ENCODE data around the gene GRM8. TPM values are rescaled to one million over a fixed set of nuclear protein-coding genes. Genes with fewer than 3 reads are reported as not detected.

GRM8 gene
- total RNA-seq, 1 experiment from 2014 or later: not detected

DNA sequence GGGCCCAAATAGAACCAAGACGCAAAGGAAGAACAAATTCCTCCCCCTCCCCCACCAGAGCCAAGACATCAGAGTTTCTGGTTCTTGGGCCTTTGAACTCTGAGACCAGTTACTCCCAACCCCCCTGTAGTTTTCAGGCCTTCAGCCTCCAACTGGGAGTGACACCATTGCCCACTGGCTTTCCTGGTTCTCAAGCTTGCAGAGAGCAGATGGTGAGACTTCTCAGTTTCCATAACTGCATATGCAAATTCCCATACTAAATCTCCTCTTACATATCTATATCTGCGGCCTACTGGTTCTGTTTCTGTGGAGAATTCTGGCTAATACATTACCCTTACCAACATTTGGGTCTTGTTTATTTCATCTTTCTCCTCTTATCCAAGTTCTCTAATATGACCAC, 762.9 kb downstream of the GRM8 start:
- TF ChIP-seq SIN3A (IDR thresholded peaks at IDR 0.05; ENCODE audit: borderline replicate concordance, insufficient read depth, low read depth, low read length) (no peak), POLR2AphosphoS5 (IDR thresholded peaks at IDR 0.05; ENCODE audit: low read depth, low read length) (no peak)
- Histone ChIP-seq H3K27ac (ENCODE audit: low read length) (no peak overlapping the region), H3K4me1 (ENCODE audit: control insufficient read depth, insufficient read depth, low read length) (no peaks in the 10 kb centered on the region), H3K9me3 (ENCODE audit: control insufficient read depth, insufficient read depth, low read depth, low read length) (no peaks in the 10 kb centered on the region), H3K4me3 (ENCODE audit: low read depth in 2 of 2, low read length in 2 of 2) (no peak overlapping the region), H3K27me3 (ENCODE audit: control insufficient read depth, insufficient read depth, low read length) (no peaks in the 10 kb centered on the region), H3K36me3 (ENCODE audit: control insufficient read depth, insufficient read depth, low read length) (no peaks in the 10 kb centered on the region; the same call in 1 of the 2 replicates)
- intact Hi-C loops (cut with micrococcal nuclease; ENCODE audit: unreplicated experiment) (no loop called here), in situ Hi-C loops (cut with HindIII; ENCODE audit: low pct_unique_long_range_greater_than_20kb, low sequenced_read_pairs) (no loop called here)
- no TSS peak for BruUV-seq (replicated peaks)
- CTCF ChIA-PET: no interaction called here
- DNase-seq (ENCODE audit: low read depth, low spot score) (no peak), ATAC-seq (no peak)
- POLR2A ChIA-PET: no interaction called here

DNA sequence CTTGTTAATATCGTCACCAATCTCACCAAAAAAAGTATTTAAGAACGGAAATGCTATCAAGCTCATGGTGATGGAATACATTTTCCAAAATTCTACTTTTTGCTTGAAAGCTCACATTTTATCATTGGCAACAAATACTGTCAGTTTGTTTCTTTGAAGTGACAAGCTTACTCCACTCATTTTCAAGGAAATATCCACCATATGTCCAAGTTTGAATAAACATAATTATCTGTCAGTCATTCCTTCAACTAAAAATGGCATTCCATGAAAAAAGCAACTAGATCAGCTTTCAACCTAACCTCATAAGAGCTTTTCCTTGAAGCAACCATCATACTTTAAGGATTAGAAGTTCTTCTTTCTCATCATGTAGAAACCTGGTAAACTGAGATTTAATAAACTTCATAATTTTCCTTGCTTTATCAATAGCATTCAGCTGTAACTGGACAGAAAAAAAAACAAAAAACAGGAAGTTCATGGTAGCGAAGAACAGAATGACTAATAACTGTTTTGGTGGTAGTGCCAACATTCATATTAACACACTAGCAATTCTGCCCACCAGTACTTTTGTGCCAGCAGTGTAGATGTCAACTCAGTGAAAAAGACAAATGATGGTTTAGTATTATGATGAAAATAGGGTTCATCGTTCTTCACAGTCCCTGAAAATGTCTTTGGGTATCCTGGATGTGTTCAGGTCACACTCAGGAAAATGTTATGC, 764.9 kb downstream of the GRM8 start:
- H3K27me3 ChIP-seq (ENCODE audit: control insufficient read depth, insufficient read depth, low read length): no peaks in the 10 kb centered on the region
- BruUV-seq (replicated peaks): no TSS peak
- no peak overlapping the region for H3K27ac ChIP-seq (ENCODE audit: low read length)
- intact Hi-C loops (cut with micrococcal nuclease; ENCODE audit: unreplicated experiment) (no loop called here), in situ Hi-C loops (cut with HindIII; ENCODE audit: low pct_unique_long_range_greater_than_20kb, low sequenced_read_pairs) (no loop called here)
- no peak overlapping the region for H3K4me3 ChIP-seq (ENCODE audit: low read depth in 2 of 2, low read length in 2 of 2)
- no peak for DNase-seq (ENCODE audit: low read depth, low spot score)
- ATAC-seq: no peak
- no peaks in the 10 kb centered on the region; the same call in 1 of the 2 replicates for H3K36me3 ChIP-seq (ENCODE audit: control insufficient read depth, insufficient read depth, low read length)
- no peak for TF ChIP-seq POLR2AphosphoS5 (IDR thresholded peaks at IDR 0.05; ENCODE audit: low read depth, low read length)
- no peak for TF ChIP-seq TCF7L2 (IDR thresholded peaks at IDR 0.05; ENCODE audit: low read depth, low read length)
- TF ChIP-seq, protein P1, sequence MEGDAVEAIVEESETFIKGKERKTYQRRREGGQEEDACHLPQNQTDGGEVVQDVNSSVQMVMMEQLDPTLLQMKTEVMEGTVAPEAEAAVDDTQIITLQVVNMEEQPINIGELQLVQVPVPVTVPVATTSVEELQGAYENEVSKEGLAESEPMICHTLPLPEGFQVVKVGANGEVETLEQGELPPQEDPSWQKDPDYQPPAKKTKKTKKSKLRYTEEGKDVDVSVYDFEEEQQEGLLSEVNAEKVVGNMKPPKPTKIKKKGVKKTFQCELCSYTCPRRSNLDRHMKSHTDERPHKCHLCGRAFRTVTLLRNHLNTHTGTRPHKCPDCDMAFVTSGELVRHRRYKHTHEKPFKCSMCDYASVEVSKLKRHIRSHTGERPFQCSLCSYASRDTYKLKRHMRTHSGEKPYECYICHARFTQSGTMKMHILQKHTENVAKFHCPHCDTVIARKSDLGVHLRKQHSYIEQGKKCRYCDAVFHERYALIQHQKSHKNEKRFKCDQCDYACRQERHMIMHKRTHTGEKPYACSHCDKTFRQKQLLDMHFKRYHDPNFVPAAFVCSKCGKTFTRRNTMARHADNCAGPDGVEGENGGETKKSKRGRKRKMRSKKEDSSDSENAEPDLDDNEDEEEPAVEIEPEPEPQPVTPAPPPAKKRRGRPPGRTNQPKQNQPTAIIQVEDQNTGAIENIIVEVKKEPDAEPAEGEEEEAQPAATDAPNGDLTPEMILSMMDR (IDR thresholded peaks at IDR 0.05): no peak
- no peak for TF ChIP-seq SIN3A (IDR thresholded peaks at IDR 0.05; ENCODE audit: borderline replicate concordance, insufficient read depth, low read depth, low read length)
- TF ChIP-seq, protein P2, sequence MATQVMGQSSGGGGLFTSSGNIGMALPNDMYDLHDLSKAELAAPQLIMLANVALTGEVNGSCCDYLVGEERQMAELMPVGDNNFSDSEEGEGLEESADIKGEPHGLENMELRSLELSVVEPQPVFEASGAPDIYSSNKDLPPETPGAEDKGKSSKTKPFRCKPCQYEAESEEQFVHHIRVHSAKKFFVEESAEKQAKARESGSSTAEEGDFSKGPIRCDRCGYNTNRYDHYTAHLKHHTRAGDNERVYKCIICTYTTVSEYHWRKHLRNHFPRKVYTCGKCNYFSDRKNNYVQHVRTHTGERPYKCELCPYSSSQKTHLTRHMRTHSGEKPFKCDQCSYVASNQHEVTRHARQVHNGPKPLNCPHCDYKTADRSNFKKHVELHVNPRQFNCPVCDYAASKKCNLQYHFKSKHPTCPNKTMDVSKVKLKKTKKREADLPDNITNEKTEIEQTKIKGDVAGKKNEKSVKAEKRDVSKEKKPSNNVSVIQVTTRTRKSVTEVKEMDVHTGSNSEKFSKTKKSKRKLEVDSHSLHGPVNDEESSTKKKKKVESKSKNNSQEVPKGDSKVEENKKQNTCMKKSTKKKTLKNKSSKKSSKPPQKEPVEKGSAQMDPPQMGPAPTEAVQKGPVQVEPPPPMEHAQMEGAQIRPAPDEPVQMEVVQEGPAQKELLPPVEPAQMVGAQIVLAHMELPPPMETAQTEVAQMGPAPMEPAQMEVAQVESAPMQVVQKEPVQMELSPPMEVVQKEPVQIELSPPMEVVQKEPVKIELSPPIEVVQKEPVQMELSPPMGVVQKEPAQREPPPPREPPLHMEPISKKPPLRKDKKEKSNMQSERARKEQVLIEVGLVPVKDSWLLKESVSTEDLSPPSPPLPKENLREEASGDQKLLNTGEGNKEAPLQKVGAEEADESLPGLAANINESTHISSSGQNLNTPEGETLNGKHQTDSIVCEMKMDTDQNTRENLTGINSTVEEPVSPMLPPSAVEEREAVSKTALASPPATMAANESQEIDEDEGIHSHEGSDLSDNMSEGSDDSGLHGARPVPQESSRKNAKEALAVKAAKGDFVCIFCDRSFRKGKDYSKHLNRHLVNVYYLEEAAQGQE (IDR thresholded peaks at IDR 0.05; ENCODE audit: insufficient read depth in 1 of 2, low read depth in 2 of 2, low read length in 1 of 2): no peak
- ChIA-PET POLR2A (no interaction called here), CTCF (no interaction called here)
- no peaks in the 10 kb centered on the region for H3K9me3 ChIP-seq (ENCODE audit: control insufficient read depth, insufficient read depth, low read depth, low read length)
- no peaks in the 10 kb centered on the region for H3K4me1 ChIP-seq (ENCODE audit: control insufficient read depth, insufficient read depth, low read length)

DNA sequence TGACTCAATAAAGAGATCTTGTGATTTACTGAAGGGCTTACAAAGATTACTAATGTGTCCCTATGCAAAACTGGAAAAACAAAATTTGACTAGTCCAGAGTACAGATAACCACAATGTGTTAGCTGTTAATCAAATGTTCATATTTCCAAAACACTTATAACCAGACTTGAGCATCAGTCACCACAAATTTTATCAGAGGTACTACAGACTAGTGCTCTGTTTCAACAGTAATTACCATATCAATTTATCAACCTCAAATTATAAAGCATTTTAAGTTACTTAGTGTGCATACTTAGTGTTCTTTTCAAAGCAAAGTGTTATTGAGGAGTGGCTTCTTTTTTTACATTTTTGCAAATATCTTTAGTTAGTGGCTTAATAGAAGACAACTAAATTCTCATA, 765.9 kb downstream of the GRM8 start:
- Histone ChIP-seq H3K36me3 (ENCODE audit: control insufficient read depth, insufficient read depth, low read length) (no peaks in the 10 kb centered on the region; the same call in 1 of the 2 replicates), H3K27ac (ENCODE audit: low read length) (no peak overlapping the region), H3K9me3 (ENCODE audit: control insufficient read depth, insufficient read depth, low read depth, low read length) (no peaks in the 10 kb centered on the region), H3K4me3 (ENCODE audit: low read depth in 2 of 2, low read length in 2 of 2) (no peak overlapping the region), H3K4me1 (ENCODE audit: control insufficient read depth, insufficient read depth, low read length) (no peaks in the 10 kb centered on the region), H3K27me3 (ENCODE audit: control insufficient read depth, insufficient read depth, low read length) (no peaks in the 10 kb centered on the region)
- ATAC-seq (no peak), DNase-seq (ENCODE audit: low read depth, low spot score) (no peak)
- intact Hi-C loops (cut with micrococcal nuclease; ENCODE audit: unreplicated experiment) (no loop called here), in situ Hi-C loops (cut with HindIII; ENCODE audit: low pct_unique_long_range_greater_than_20kb, low sequenced_read_pairs) (no loop called here)
- BruUV-seq (replicated peaks): no TSS peak
- CTCF ChIA-PET: no interaction called here
- TF ChIP-seq TCF7L2 (IDR thresholded peaks at IDR 0.05; ENCODE audit: low read depth, low read length) (no peak), SIN3A (IDR thresholded peaks at IDR 0.05; ENCODE audit: borderline replicate concordance, insufficient read depth, low read depth, low read length) (no peak), POLR2AphosphoS5 (IDR thresholded peaks at IDR 0.05; ENCODE audit: low read depth, low read length) (no peak)
- TF ChIP-seq, protein P2 (IDR thresholded peaks at IDR 0.05; ENCODE audit: insufficient read depth in 1 of 2, low read depth in 2 of 2, low read length in 1 of 2): no peak
- TF ChIP-seq, protein P1 (IDR thresholded peaks at IDR 0.05): no peak
- POLR2A ChIA-PET: no interaction called here
